Hippocampal formation (tissue), 2 donors: ENCODE results near the gene WDR27.

ENCODE experiments used
- DNase-seq, 2 donors: peaks; one replicate each; lab custom pipeline; 2025; lab: John Stamatoyannopoulos, UW

The WDR27 gene

GRCh38 chr6:169701954-169702839 lies at the start of gene WDR27, which contains the start of gene C6orf120:
TSS of gene WDR27 (minus strand) at chr6:169702029. CDS start at chr6:169689005, 13,024 bp downstream.
TSS of gene C6orf120 (plus strand) at chr6:169702126. CDS start at chr6:169702460, 334 bp downstream.
- DNase-seq, result peak; percentile 80 to 87

GRCh38 chr6:169746556-169746955 lies 44.7 kb upstream of the WDR27 start:
- DNase-seq, result no peak

DNA sequence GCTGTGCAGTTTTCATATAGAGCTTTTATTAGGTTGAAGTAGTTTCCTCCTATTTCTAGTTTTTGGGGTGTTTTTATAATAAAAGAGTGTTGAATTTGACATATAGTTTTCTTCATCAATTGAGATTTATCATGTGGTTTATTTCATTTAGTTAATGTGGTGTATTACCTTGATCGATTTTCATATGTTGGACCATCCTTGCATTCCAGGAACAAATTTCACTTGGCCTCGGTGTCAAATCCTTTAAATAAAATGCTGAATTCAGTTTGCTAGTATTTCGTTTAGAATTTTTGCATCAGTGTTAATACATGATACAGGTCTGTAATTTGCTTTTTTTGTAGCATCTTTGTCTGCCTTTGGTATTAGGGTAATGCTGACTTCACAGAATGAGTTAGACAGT lies 43.6 kb upstream of the WDR27 start:
- DNase-seq, result no peak

GRCh38 chr6:169741344-169741743 lies 39.5 kb upstream of the WDR27 start:
- DNase-seq, result no peak

GRCh38 chr6:169738976-169739529 lies 37.2 kb upstream of the WDR27 start:
- DNase-seq, result no peak

DNA sequence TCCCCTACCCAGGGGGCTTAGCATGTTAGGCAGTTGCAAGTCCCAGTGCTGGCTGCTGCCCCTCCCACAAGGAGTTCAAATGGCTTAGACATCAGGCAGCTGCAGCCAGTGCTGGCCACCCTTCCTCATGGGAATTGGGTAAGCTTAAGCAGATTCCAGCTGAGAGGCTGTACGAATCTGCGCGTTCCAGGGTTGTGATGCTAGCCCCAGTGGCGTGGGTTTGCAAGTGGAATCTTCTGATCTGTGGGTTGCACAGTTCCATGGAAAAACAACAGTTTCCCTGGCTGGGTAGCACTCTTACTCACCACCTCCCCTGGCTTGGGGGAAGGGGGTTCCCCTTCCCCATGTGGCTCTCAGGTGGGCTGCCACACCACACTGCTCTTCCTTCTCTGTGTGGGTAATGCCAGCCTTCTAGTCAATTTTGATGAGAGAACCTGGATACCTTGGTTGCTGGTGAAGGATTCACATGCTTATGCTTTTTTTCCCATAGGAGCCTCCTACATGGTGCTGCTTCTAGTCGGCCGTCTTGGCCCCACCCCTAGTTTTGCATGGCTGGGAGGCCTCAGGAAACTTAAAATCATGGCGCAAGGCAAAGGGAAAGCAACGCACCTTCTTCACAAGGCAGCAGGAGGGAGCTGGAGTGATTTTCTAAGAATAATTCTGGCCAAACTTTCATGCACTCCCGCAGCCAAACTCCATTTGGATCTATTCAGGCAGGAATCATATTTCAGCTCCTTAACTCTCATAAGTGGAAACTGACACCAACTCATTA lies 36.6 kb upstream of the WDR27 start:
- no peak for DNase-seq

DNA sequence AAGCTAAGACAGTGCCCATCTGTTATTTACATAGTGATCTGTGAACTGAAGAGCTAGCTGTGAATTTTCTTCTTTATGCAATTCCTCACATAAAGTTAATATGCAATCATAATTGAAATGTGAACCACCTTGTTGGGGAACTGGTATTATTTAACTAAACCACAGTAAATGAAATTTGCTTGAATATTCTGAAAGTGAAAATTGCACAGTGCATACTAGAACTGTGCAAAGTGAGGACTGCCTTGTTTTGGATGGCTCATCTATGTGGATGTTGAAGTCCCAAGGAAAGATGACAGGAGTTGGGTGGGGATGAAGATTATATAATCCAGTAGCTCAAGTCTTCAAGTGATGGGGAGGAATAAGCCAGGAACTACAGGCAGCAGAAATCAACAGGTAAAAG lies 28.1 kb upstream of the WDR27 start:
- no peak for DNase-seq

- DNase-seq, result no peak
Measured at GRCh38 chr6:169726963-169727362, 25.1 kb upstream of the WDR27 start.

DNA sequence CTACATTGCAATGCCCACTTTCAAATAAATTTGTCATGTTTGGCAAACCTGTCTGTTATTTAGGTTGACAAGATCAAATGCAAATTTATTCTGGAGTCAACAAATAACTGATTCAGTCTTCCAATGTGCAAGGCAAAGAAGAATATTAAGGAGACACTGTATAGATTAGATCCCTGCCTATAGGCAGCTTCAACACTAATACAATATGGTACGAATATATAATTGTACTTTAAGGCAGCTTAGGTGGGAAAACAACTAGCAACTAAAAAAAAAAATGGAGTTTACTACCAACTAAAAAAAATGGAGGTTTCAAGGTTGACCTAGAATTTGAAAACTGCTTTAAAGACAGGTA lies 24.2 kb upstream of the WDR27 start:
- no peak for DNase-seq

- DNase-seq, result peak; percentile 44 to 63
Measured at GRCh38 chr6:169725125-169726048, 23.6 kb upstream of the WDR27 start.

DNA sequence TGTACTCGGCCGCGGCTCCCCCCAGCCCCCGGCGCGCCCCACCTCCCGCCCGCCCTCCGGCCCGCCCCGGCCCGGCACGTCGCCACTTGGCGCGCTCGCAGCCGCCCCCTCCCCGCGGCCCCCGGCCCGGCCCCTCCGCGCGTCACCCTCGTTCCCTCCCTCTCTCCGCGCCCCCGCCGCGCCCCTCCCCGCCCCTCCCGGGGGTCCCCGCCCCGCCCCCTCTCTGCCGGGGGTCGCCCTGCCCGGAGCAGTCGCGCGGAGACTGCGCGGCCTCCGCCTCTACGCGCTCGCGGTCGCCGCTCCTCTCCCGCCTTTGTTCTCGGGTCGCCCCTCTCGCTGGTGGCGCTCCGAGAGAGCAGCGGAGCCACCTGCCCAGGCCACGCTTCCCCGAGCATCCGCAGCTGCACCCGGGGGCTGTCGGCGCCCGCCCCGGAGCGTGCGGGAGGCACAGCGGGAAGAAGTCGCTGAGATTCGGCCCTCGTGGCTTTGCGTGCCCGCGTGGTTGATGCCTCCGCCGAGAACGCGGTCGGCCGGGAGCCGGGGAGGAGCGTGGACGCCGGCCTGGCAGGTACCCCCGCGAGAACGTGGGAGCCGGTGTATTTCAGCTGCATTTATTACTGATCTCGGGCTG lies 22.8 kb upstream of the WDR27 start, which contains the start of gene PHF10:
Gene PHF10, minus strand, starts transcription at position 7 of the 631 bp plus-strand sequence. CDS start 569 bp downstream, outside the sequence.
- DNase-seq, result peak; percentile 15 to 73

GRCh38 chr6:169723991-169724493 lies 22.2 kb upstream of the WDR27 start:
- peak in 1 of 2 donors; percentile 10 for DNase-seq

GRCh38 chr6:169723200-169723909 lies 21.5 kb upstream of the WDR27 start:
- DNase-seq, result peak; percentile 51 to 67

DNA sequence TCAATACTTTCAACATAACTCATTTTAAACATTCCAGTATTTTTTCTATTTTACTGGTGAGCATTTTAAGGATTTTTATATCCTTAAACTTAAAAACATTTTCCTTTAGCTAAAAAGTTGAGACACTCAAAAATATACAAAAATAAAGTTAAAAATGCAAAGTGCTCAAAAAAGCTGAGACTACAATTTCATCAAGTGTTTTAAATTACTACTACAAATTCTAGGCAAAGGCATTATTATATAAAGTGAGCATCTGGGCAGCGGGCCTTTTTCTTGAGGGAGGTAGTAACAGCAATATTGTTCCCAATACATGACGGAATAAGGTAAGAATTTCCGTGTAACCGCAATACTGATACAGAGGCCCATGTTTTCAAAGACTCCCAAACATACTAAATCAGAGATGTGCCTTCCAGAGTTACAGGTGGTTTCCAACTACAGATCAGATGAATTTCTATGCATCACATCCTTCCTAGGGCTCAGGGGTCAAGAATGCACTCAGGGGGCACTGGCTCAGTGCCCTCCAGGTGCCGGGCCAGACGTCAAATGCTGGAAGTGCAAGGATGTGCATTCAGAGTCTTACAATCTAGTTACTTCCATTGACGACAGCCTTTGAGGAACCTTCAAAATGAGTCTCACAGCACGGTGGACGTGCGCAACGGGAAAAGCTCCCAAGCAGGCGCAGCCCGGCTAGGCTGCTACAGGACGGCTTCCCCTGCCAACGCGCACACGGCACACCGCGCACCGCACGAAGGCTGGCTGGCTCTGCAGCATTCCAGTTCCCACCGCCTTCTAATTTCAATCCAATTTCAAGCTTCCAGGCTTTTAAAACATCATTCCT lies 20.8 kb upstream of the WDR27 start:
- peak in 1 of 2 donors; percentile 27 for DNase-seq

DNA sequence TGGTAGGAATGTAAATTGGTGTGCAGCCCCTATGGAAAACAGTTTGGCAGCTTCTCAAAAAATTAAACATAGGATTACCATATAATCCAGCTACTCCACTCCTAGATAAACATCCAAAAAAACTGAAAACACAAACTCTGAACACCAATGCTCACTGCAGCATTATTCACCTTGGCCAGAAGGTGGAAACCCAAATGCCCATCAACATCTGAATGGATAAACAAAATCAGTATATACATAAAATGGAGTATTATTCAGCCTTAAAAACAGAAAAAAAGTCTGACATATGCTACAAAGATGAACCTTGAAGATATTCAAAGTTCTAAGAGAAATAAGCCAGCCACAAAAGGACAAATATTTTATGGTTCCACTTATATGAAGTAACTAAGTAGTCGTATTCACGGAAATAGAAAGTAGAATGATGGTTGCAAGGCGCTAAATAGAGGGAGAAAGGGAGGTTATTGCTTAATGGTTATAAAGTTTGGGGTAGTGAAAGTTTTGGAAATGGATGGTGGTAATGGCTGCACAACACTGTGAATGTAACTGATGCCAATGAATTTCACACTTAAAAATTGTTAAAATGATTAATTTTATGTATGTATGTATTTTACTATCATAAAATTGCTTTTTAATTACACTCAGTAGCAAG lies 18.5 kb upstream of the WDR27 start:
- no peak for DNase-seq

DNA sequence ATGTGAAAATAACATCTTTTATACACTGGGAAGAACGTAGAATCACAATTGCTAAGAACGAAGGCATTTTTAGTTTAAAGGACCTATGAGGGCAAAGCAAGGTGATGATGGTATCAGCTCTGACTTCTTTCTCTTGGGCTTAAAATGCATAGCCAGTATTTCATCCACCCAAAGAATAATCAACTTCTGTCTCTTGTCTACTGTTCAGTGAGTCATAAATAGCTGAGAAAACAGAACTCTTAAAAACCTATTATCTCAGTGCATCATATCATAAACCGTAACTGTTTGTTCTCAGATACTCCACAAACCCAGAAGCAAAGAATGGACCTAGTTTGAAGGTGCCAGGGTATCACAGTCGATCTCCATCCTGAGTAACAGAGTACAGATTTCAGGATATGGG lies 17.3 kb upstream of the WDR27 start:
- no peak for DNase-seq

DNA sequence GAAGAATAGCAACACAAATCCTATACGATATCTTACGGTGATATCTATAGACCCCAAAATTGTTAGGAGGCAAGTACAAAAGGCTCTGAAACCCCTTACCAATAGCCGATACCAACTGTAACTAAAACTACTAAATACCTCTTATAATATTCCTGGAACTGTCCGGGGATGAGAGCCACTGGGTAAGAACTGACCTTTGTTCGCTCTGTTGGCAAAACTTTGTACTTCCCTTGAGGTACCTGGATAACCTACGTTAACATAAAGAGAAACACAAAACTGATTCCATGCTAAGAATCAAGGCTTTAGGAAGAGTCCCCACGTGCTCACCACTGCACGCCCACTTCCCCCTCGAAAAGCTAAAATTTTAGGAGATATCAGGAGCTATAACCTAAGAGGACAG lies 12.8 kb upstream of the WDR27 start:
- DNase-seq, result no peak

GRCh38 chr6:169714178-169714577 lies 12.3 kb upstream of the WDR27 start:
- DNase-seq, result no peak

GRCh38 chr6:169710009-169710408 lies 8.2 kb upstream of the WDR27 start:
- DNase-seq, result no peak
